Measurements from ENCODE around the gene GH2.
A peak's percentile ranks its signal among the peaks of the same experiment; 100 is the strongest.

- TF ChIP-seq TAF1 (conservative IDR thresholded peaks at IDR 0.05) (no peak), MAX (IDR thresholded peaks at IDR 0.05) (no peak), CTCF (IDR thresholded peaks at IDR 0.05; ENCODE audit: low read depth, low read length, missing input control) (no peak), RAD21 (IDR thresholded peaks at IDR 0.05) (no peak), ZBTB33 (IDR thresholded peaks at IDR 0.05) (no peak), NR2F2 (IDR thresholded peaks at IDR 0.05) (peak; percentile 80), HNF4G (IDR thresholded peaks at IDR 0.05) (no peak), SP1 (IDR thresholded peaks at IDR 0.05) (peak; percentile 47), YY1 (IDR thresholded peaks at IDR 0.05) (no peak), JUND (IDR thresholded peaks at IDR 0.05) (no peak)
These were observed 49.3 kb upstream of the GH2 start for GRCh38 chr17:63930951-63931575.

All from liver (tissue), 3 donors.